Mesenchymal stem cell (in vitro differentiated cells and primary cell): ENCODE measurements around the gene ZBTB1.
A peak's percentile ranks its signal among the peaks of the same experiment; 100 is the strongest.

Experiments
- DNase-seq: peaks from one replicate; pipeline ENCODE4 v3.0.0-alpha.2; 2013
- H2AFZ ChIP-seq: one replicate; pipeline ENCODE4 v1.6.1; 2013; ENCODE audit warnings: low read depth, mild to moderate bottlenecking, control low read depth, inconsistent platforms, low read length, moderate library complexity
- H2AK5ac ChIP-seq: 2 replicates; pipeline ENCODE4 v1.6.1; 2013; ENCODE audit warnings: low read length, moderate library complexity, mild to moderate bottlenecking, inconsistent platforms; ENCODE audit not compliant: severe bottlenecking
- H2BK120ac ChIP-seq: one replicate; pipeline ENCODE4 v1.6.1; 2013; ENCODE audit warnings: low read depth, mild to moderate bottlenecking, inconsistent platforms, low read length, moderate library complexity
- H2BK12ac ChIP-seq, 2 experiments: one replicate each; pipeline ENCODE4 v1.6.1; 2013; ENCODE audit warnings: inconsistent platforms in 2 of 2, low read length in 2 of 2, mild to moderate bottlenecking in 2 of 2, moderate library complexity in 2 of 2, control low read depth in 1 of 2
- H2BK15ac ChIP-seq: one replicate; pipeline ENCODE4 v1.6.1; 2013; ENCODE audit warnings: mild to moderate bottlenecking, low read depth, inconsistent platforms; ENCODE audit not compliant: poor library complexity, severe bottlenecking
- H2BK5ac ChIP-seq: 2 replicates; pipeline ENCODE4 v1.6.1; 2013; ENCODE audit warnings: low read depth, mild to moderate bottlenecking, low read length, control low read depth, inconsistent platforms; ENCODE audit not compliant: poor library complexity, severe bottlenecking
- H3K14ac ChIP-seq, 2 experiments: one replicate each; pipeline ENCODE4 v1.6.1; 2013; ENCODE audit warnings: inconsistent platforms in 2 of 2, low read length in 2 of 2, control low read depth in 1 of 2, mild to moderate bottlenecking in 1 of 2, moderate library complexity in 1 of 2
- H3K18ac ChIP-seq, 2 experiments: one replicate each; pipeline ENCODE4 v1.6.1; 2013; ENCODE audit warnings: inconsistent platforms in 2 of 2, low read length in 2 of 2, control low read depth in 1 of 2, low read depth in 1 of 2, mild to moderate bottlenecking in 1 of 2
- H3K23ac ChIP-seq, 2 experiments: one replicate each; pipeline ENCODE4 v1.6.1; 2013; ENCODE audit warnings: inconsistent platforms in 2 of 2, low read length in 2 of 2, mild to moderate bottlenecking in 2 of 2, moderate library complexity in 2 of 2, control low read depth in 1 of 2
- H3K27ac ChIP-seq: 2 replicates; pipeline ENCODE4 v1.5.1; 2013; ENCODE audit warnings: mild to moderate bottlenecking, moderate library complexity, low read length, control low read depth, inconsistent platforms; ENCODE audit not compliant: poor library complexity, severe bottlenecking
- H3K27me3 ChIP-seq, 2 experiments: 2 replicates each; pipeline versions ENCODE4 v1.6.1 to v1.7.0; 2013; ENCODE audit warnings: low read length in 2 of 2, mild to moderate bottlenecking in 2 of 2, moderate library complexity in 2 of 2, control low read depth in 1 of 2, inconsistent platforms in 1 of 2; ENCODE audit not compliant: control insufficient read depth in 1 of 2, insufficient read depth in 1 of 2
- H3K36me3 ChIP-seq, 2 experiments: 2 replicates each; pipeline versions ENCODE4 v1.6.1 to v1.7.0; 2013; ENCODE audit warnings: low read length in 2 of 2, control low read depth in 1 of 2, inconsistent platforms in 1 of 2, low read depth in 1 of 2, mild to moderate bottlenecking in 1 of 2; ENCODE audit not compliant: insufficient read depth in 2 of 2, control insufficient read depth in 1 of 2
- H3K4ac ChIP-seq, 2 experiments: one replicate each; pipeline ENCODE4 v1.6.1; 2013; ENCODE audit warnings: inconsistent platforms in 2 of 2, low read length in 2 of 2, mild to moderate bottlenecking in 2 of 2, moderate library complexity in 2 of 2, control low read depth in 1 of 2, low read depth in 1 of 2
- H3K4me1 ChIP-seq: 2 replicates; pipeline ENCODE4 v1.6.1; 2013; ENCODE audit warnings: low read depth, low read length, control low read depth; ENCODE audit not compliant: control insufficient read depth, insufficient read depth
- H3K4me2 ChIP-seq: 2 replicates; pipeline ENCODE4 v1.6.1; 2013; ENCODE audit warnings: low read length, mild to moderate bottlenecking, inconsistent platforms; ENCODE audit not compliant: poor library complexity, severe bottlenecking
- H3K4me3 ChIP-seq, 2 experiments: 2 replicates each; pipeline versions ENCODE4 v1.5.1 to v1.7.0; 2013; ENCODE audit warnings: low read length in 2 of 2, mild to moderate bottlenecking in 2 of 2, control low read depth in 1 of 2, low read depth in 1 of 2; ENCODE audit not compliant: insufficient read depth in 1 of 2
- H3K79me1 ChIP-seq: replicated peaks from 2 replicates; pipeline ENCODE4 v1.6.1; 2013; ENCODE audit warnings: mild to moderate bottlenecking, control low read depth, low read length, inconsistent platforms; ENCODE audit not compliant: poor library complexity, severe bottlenecking
- H3K9ac ChIP-seq: 2 replicates; pipeline ENCODE4 v1.7.0; 2013; ENCODE audit warnings: mild to moderate bottlenecking, low read length, moderate library complexity
- H3K9me3 ChIP-seq: 2 replicates; pipeline ENCODE4 v1.7.0; 2013; ENCODE audit warnings: mild to moderate bottlenecking, low read length; ENCODE audit not compliant: control insufficient read depth
- H4K8ac ChIP-seq: one replicate; pipeline ENCODE4 v1.6.1; 2013; ENCODE audit warnings: inconsistent platforms, mild to moderate bottlenecking, low read length, moderate library complexity
- H4K91ac ChIP-seq: one replicate; pipeline ENCODE4 v1.6.1; 2013; ENCODE audit warnings: mild to moderate bottlenecking, low read length, inconsistent platforms
- WGBS: methylation state at CpG from one replicate; pipeline ENCODE4 v1.1.7; 2013; ENCODE audit warnings: mixed read lengths; 5-methylcytosine and 5-hydroxymethylcytosine counted together

The ZBTB1 gene

GRCh38 chr14:64549016-64549415, 44.4 kb downstream of the ZBTB1 start:
- no peak overlapping the region for H2BK120ac ChIP-seq
- no peak overlapping the region for H3K14ac ChIP-seq
- H2AK5ac ChIP-seq, result no peak overlapping the region
- H2BK15ac ChIP-seq, result no peak overlapping the region
- no peak overlapping the region for H2AFZ ChIP-seq
- no peak overlapping the region for H4K8ac ChIP-seq
- H3K4me3 ChIP-seq, result no peak overlapping the region
- no peaks in the 10 kb centered on the region for H3K9me3 ChIP-seq
- H3K18ac ChIP-seq, result no peak overlapping the region
- no peak overlapping the region for H2BK12ac ChIP-seq
- H3K9ac ChIP-seq, result no peak overlapping the region
- WGBS, result no CpG with 5 or more reads among the region's 1 CpG
- H3K23ac ChIP-seq, result no peak overlapping the region
- H3K4me1 ChIP-seq, result peaks cover 6% of the 10 kb centered on the region
- H3K27me3 ChIP-seq, result peaks cover 0 to 24% of the 10 kb centered on the region in 2 experiments
- no peak overlapping the region for H3K27ac ChIP-seq
- no peaks in the 10 kb centered on the region for H3K79me1 ChIP-seq
- no peak overlapping the region for H3K4ac ChIP-seq
- H3K4me2 ChIP-seq, result no peak overlapping the region
- no peak for DNase-seq
- no peaks in the 10 kb centered on the region for H3K36me3 ChIP-seq
- H4K91ac ChIP-seq, result no peak overlapping the region
- no peak overlapping the region for H2BK5ac ChIP-seq

GRCh38 chr14:64549791-64550620, 45.4 kb downstream of the ZBTB1 start, which contains the start of gene PPP1R36:
PPP1R36 (plus strand) TSS chr14:64549961; CDS start chr14:64549998, 37 bp downstream.
- H3K4ac ChIP-seq, result peak within 1 kb of the TSS; percentile 66 to 73
- H4K8ac ChIP-seq, result peak within 1 kb of the TSS; percentile 97
- H2AK5ac ChIP-seq, result no peak within 1 kb of the TSS
- no peak within 1 kb of the TSS for H2BK15ac ChIP-seq
- H3K23ac ChIP-seq, result peak within 1 kb of the TSS in 1 of 2 experiments; percentile 14
- H4K91ac ChIP-seq, result peak within 1 kb of the TSS; percentile 73
- peak within 1 kb of the TSS; percentile 56 for H2AFZ ChIP-seq
- H3K4me2 ChIP-seq, result peak within 1 kb of the TSS; percentile 97
- peaks cover 0 to 24% of the 10 kb centered on the region in 2 experiments for H3K27me3 ChIP-seq
- peak within 1 kb of the TSS; percentile 82 for H2BK120ac ChIP-seq
- H3K36me3 ChIP-seq, result no peaks in the 10 kb centered on the region
- H2BK12ac ChIP-seq, result peak within 1 kb of the TSS; percentile 84 to 85
- H3K79me1 ChIP-seq, result no peaks in the 10 kb centered on the region
- no peaks in the 10 kb centered on the region for H3K9me3 ChIP-seq
- peak within 1 kb of the TSS; percentile 57 to 62 for H3K4me3 ChIP-seq
- H3K27ac ChIP-seq, result no peak within 1 kb of the TSS
- WGBS, result 6% methylated on average over 50 of the region's 54 CpGs
- peaks cover 6% of the 10 kb centered on the region for H3K4me1 ChIP-seq
- H3K14ac ChIP-seq, result peak within 1 kb of the TSS in 1 of 2 experiments; percentile 75
- peak; percentile 30 for DNase-seq
- peak within 1 kb of the TSS; percentile 47 for H3K9ac ChIP-seq
- H3K18ac ChIP-seq, result peak within 1 kb of the TSS; percentile 85 to 88
- peak within 1 kb of the TSS; percentile 51 for H2BK5ac ChIP-seq

GRCh38 chr14:64550621-64551333, 46.2 kb downstream of the ZBTB1 start:
- H2BK12ac ChIP-seq, result peak overlapping the region in 1 of 2 experiments; percentile 84
- no peak overlapping the region for H3K27ac ChIP-seq
- H3K4ac ChIP-seq, result no peak overlapping the region
- H3K4me1 ChIP-seq, result peaks cover 6% of the 10 kb centered on the region
- no peak overlapping the region for H3K18ac ChIP-seq
- no peak overlapping the region for H2BK5ac ChIP-seq
- no peak overlapping the region for H2AK5ac ChIP-seq
- no peaks in the 10 kb centered on the region for H3K9me3 ChIP-seq
- H3K36me3 ChIP-seq, result no peaks in the 10 kb centered on the region
- WGBS, result 84% methylated on average over 5 of the region's 7 CpGs
- H2AFZ ChIP-seq, result no peak overlapping the region
- no peak overlapping the region for H4K91ac ChIP-seq
- no peaks in the 10 kb centered on the region for H3K79me1 ChIP-seq
- no peak overlapping the region for H3K9ac ChIP-seq
- H2BK120ac ChIP-seq, result peak overlapping the region; percentile 19
- H2BK15ac ChIP-seq, result no peak overlapping the region
- H3K14ac ChIP-seq, result no peak overlapping the region
- no peak for DNase-seq
- no peak overlapping the region for H3K4me2 ChIP-seq
- H4K8ac ChIP-seq, result no peak overlapping the region
- H3K23ac ChIP-seq, result no peak overlapping the region
- H3K27me3 ChIP-seq, result peaks cover 0 to 24% of the 10 kb centered on the region in 2 experiments
- no peak overlapping the region for H3K4me3 ChIP-seq

DNA sequence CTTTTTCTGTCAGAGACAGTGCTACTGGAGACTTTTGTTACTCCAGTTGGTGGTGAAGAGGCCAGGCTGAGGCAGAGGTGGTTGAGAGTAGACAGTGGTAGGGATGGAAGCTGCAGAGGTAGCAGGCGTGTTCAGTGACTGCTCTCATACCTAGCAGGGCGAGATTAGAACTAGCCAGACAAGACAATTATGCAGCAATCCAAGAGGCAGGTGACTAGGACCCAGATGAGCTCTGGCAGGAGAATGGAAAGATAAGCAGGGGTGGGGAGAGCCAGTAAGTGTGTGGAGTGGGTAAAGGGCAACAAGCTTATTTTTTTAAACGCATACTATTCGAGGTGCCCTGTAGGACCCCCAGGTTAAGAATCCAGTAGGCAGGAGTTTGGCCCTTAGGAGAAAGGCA, 50.0 kb downstream of the ZBTB1 start:
- H3K9ac ChIP-seq, result no peak overlapping the region
- H3K4me2 ChIP-seq, result no peak overlapping the region
- H2BK15ac ChIP-seq, result no peak overlapping the region
- no peak overlapping the region for H3K4me3 ChIP-seq
- H3K9me3 ChIP-seq, result no peaks in the 10 kb centered on the region
- DNase-seq, result no peak
- no peak overlapping the region for H4K91ac ChIP-seq
- peaks cover 6% of the 10 kb centered on the region for H3K4me1 ChIP-seq
- no peak overlapping the region for H2BK12ac ChIP-seq
- no peak overlapping the region for H3K18ac ChIP-seq
- no peak overlapping the region for H3K14ac ChIP-seq
- H2BK120ac ChIP-seq, result no peak overlapping the region
- H2AK5ac ChIP-seq, result no peak overlapping the region
- no peak overlapping the region for H3K4ac ChIP-seq
- H4K8ac ChIP-seq, result no peak overlapping the region
- H2AFZ ChIP-seq, result no peak overlapping the region
- no peaks in the 10 kb centered on the region for H3K79me1 ChIP-seq
- H3K36me3 ChIP-seq, result no peaks in the 10 kb centered on the region
- H3K27me3 ChIP-seq, result peaks cover 0 to 21% of the 10 kb centered on the region in 2 experiments
- H3K23ac ChIP-seq, result no peak overlapping the region
- WGBS, result 97% methylated on average over 4 of the region's 4 CpGs
- no peak overlapping the region for H2BK5ac ChIP-seq
- no peak overlapping the region for H3K27ac ChIP-seq
